Esophagus squamous epithelium (tissue), 4 donors: ENCODE results near the gene SCG3.

ENCODE experiments used
- CTCF ChIP-seq, 6 experiments: fragments of 450-650 bp in 4 of 6; fragments of 200-600 bp in 2 of 6; sonication (generic) in 2 of 6; IDR thresholded peaks; one replicate each; pipeline ENCODE4 v1.5.1; 2016 to 2019; ENCODE audit warnings: antibody characterized with exemption in 6 of 6, mild to moderate bottlenecking in 4 of 6, moderate library complexity in 4 of 6
- POLR2A ChIP-seq, 4 donors: fragments of 450-650 bp; IDR thresholded peaks; one replicate each; pipeline ENCODE4 v1.6.1; 2017; ENCODE audit warnings: antibody characterized with exemption in 4 of 4, mild to moderate bottlenecking in 4 of 4, moderate library complexity in 3 of 4

GRCh38 chr15:51697163-51697562 is 15.9 kb downstream of the SCG3 start:
- TF ChIP-seq CTCF (IDR thresholded peaks at IDR 0.05) = no peak
- no peak for TF ChIP-seq POLR2A (IDR thresholded peaks at IDR 0.05)
